Vagina (tissue), 2 donors: ENCODE results near the gene GPX4.

Source experiments
- POLR2A ChIP-seq, 2 donors: fragments of 450-650 bp; IDR thresholded peaks; one replicate each; pipeline ENCODE4 v1.6.1; 2017; ENCODE audit warnings: antibody characterized with exemption in 2 of 2, mild to moderate bottlenecking in 2 of 2, moderate library complexity in 2 of 2
- POLR2AphosphoS5 ChIP-seq, 2 donors: sonication (generic); formaldehyde crosslinking; IDR thresholded peaks; one replicate each; pipeline ENCODE4 v1.9.0; 2017; ENCODE audit warnings: antibody characterized with exemption in 2 of 2, mild to moderate bottlenecking in 2 of 2, low read depth in 1 of 2; ENCODE audit not compliant: insufficient read depth in 1 of 2
- TF ChIP-seq, protein P1 (sequence below), 3 experiments: fragments of 450-650 bp in 2 of 3; fragments of 200-600 bp in 1 of 3; sonication (generic) in 1 of 3; IDR thresholded peaks; one replicate each; pipeline ENCODE4 v1.5.1; 2017 to 2019; ENCODE audit warnings: antibody characterized with exemption in 3 of 3, mild to moderate bottlenecking in 2 of 3, moderate library complexity in 2 of 3

DNA sequence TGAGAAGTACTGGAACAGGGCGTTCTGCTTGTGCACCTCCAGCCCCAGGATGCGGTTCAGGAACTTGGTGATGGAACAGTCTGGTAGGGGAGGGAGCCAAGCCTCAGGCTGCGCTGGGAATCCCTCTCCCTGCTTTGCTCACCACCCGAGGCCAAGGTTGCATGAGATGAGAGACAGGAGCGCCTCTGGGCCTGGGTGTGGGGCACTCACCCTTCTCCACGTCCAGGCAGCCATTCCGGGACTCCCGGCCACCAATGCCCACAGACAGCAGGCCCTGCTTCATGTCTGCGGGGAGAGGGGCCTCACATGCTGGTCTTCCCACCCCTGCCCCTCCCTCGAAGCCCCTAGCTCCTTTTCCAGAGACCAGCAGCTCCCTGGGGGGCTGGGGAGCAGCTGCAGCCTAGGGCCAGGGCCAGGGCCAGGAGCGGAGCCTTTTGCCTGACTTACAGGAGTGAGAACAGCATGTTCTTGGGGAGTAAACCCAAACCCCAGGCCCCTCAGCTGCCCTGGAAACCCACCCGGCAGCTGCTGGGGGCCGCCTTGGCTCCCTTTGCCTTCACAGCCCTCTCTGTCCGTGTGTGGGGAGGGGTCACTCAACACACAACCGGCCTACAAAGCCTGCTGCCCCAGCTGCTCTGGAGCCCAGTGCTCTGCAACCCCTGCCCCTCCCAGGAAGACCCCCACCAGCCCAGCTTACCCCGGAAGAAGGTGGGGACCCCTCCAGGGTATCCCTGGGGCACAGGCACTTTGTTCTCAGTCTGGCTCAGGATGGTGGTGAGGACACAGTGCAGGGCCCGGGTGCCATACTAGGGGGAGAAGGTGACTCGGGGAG, 7.2 kb downstream of the GPX4 start:
- no peak for TF ChIP-seq POLR2A (IDR thresholded peaks at IDR 0.05)
- TF ChIP-seq, protein P1, sequence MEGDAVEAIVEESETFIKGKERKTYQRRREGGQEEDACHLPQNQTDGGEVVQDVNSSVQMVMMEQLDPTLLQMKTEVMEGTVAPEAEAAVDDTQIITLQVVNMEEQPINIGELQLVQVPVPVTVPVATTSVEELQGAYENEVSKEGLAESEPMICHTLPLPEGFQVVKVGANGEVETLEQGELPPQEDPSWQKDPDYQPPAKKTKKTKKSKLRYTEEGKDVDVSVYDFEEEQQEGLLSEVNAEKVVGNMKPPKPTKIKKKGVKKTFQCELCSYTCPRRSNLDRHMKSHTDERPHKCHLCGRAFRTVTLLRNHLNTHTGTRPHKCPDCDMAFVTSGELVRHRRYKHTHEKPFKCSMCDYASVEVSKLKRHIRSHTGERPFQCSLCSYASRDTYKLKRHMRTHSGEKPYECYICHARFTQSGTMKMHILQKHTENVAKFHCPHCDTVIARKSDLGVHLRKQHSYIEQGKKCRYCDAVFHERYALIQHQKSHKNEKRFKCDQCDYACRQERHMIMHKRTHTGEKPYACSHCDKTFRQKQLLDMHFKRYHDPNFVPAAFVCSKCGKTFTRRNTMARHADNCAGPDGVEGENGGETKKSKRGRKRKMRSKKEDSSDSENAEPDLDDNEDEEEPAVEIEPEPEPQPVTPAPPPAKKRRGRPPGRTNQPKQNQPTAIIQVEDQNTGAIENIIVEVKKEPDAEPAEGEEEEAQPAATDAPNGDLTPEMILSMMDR (IDR thresholded peaks at IDR 0.05), result no peak
- no peak for TF ChIP-seq POLR2AphosphoS5 (IDR thresholded peaks at IDR 0.05; ENCODE audit: insufficient read depth in 1 of 2, low read depth in 1 of 2)
